ENCODE measurements around the gene COL13A1. TPM values are rescaled to one million over a fixed set of nuclear protein-coding genes. Genes with fewer than 3 reads are reported as not detected.

COL13A1 gene
- total RNA-seq, 1 experiment from 2014 or later = 5.9 TPM

DNA sequence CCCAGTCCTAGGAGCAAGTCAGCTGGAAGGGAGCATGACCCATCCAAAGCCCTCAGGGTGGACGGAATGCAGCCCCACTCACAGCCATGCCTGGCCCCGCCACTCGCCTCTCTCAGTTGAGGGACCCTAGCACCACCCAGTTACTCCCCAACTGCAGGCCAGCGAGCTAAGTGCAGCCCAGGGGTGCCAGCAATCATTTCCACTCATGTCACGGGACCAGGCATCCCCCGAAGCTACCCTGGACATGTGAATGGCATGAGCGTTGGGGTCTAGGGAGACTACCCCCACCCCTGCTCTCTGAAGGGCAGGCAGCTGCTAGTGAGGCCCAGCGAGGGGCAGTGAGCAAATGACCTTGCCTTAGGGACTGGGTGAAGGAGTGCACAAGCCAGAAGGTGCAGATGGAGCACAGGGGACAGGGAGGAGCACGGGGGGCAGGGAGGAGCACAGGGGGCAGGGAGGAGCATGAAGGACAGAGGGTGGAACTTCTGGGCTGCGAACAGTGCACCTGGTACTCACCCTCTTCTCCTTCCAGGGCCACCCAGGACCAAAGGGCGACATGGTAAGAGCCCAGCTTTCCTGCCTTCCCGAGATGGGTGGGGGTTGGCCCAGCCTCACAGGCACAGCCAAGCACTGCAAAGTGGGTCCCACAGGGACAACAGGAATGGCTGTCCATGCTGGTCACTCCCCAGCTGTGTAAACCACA lies 87.3 kb downstream of the COL13A1 start:
- ChIA-PET CTCF (no interaction called here), RAD21 (ENCODE audit: low non-redundant PET in 1 of 2, low total read pairs in 2 of 2, uncharacterized antibody in 2 of 2, unreplicated experiment in 2 of 2) (no interaction called here), POLR2A (no interaction called here)
- BruUV-seq (replicated peaks) = no TSS peak
- H3K27ac ChIP-seq (ENCODE audit: low read depth, low read length) = no peak overlapping the region
- no peak overlapping the region for H3K9ac ChIP-seq (ENCODE audit: low read length)
- no peaks in the 10 kb centered on the region for H3K79me2 ChIP-seq (ENCODE audit: insufficient read depth, low read length)
- H2AFZ ChIP-seq (ENCODE audit: low read depth, low read length, poor library complexity, severe bottlenecking) = no peak overlapping the region
- TF ChIP-seq FOSL1 (IDR thresholded peaks at IDR 0.05; ENCODE audit: low read depth) (no peak), JUND (IDR thresholded peaks at IDR 0.05) (no peak), EZH2phosphoT487 (IDR thresholded peaks at IDR 0.05; ENCODE audit: borderline replicate concordance) (no peak), TCF7L2 (IDR thresholded peaks at IDR 0.05; ENCODE audit: borderline replicate concordance, extremely low read depth, insufficient read depth, insufficient read length) (no peak), RAD21 (IDR thresholded peaks at IDR 0.05; ENCODE audit: low read depth) (no peak)
- TF ChIP-seq, protein P1, sequence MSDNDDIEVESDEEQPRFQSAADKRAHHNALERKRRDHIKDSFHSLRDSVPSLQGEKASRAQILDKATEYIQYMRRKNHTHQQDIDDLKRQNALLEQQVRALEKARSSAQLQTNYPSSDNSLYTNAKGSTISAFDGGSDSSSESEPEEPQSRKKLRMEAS (IDR thresholded peaks at IDR 0.05) = no peak
- H3K27me3 ChIP-seq (ENCODE audit: insufficient read depth, low read length) = no peaks in the 10 kb centered on the region
- no peaks in the 10 kb centered on the region for H3K9me3 ChIP-seq (ENCODE audit: control insufficient read depth in 1 of 2, insufficient read depth in 1 of 2, low read depth in 1 of 2, low read length in 2 of 2)
- H3K36me3 ChIP-seq (ENCODE audit: control insufficient read depth in 1 of 2, insufficient read depth in 2 of 2, low read length in 2 of 2) = no peaks in the 10 kb centered on the region
- intact Hi-C loops (cut with micrococcal nuclease) = loop anchor here (10.0 kb wide), 1 partner anchor 66 kb away; no protein-coding TSS in a partner anchor
- no peak for DNase-seq (ENCODE audit: low read depth, low spot score)
- H3K9me2 ChIP-seq (ENCODE audit: insufficient read depth) = no peaks in the 10 kb centered on the region
- no peak overlapping the region for H3K4me2 ChIP-seq (ENCODE audit: low read length)
- peaks cover 0 to 8% of the 10 kb centered on the region in 2 experiments; a peak in 2 of 4 replicates for H3K4me1 ChIP-seq (ENCODE audit: control insufficient read depth in 1 of 2, insufficient read depth in 2 of 2, low read length in 2 of 2)
- no peaks in the 10 kb centered on the region for H4K20me1 ChIP-seq (ENCODE audit: insufficient read depth)
- no peak overlapping the region for H3K4me3 ChIP-seq (replicated peaks in 1 of 2; ENCODE audit: low read depth in 1 of 2, low read length in 2 of 2)
- no peak for ATAC-seq

DNA sequence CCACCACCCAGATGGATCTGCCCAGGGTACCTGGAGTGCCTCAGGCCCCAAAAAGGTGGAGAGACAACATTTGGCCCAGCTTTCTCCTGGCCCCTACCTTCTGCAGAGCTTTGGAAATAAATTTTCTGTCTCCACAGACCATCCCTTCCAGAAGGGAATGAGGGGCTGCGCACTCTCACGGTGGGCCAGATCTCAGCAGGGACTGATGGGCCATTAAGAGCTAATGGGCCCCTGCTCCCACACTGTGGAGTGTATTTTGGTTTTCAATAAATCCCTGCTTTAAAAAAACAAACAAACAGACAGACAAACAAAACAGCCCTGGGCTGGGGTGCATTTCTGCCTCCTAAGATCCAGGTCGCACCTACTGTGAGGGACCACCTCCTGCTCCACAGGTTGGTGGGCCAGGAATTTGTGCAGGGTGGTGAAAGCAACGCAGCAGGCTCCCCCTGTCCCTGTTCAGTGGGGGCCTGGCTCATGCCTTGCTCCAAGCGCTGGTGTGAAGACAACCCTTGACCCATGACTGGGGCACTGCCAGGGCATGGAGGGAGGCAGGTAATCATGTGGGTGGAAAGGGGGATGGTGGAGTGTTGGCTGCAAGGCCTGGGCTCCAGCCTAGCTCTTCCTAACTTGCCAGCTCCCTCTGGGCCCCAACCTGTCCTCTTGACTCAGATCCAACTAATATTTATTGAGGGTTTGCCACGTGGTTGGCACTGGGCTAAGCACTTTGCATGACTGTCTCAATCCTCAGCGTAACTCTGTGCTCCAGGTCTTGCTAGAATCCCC lies 88.5 kb downstream of the COL13A1 start:
- no peaks in the 10 kb centered on the region for H3K9me3 ChIP-seq (ENCODE audit: control insufficient read depth in 1 of 2, insufficient read depth in 1 of 2, low read depth in 1 of 2, low read length in 2 of 2)
- no peak for ATAC-seq
- no peak for DNase-seq (ENCODE audit: low read depth, low spot score)
- no peaks in the 10 kb centered on the region for H3K36me3 ChIP-seq (ENCODE audit: control insufficient read depth in 1 of 2, insufficient read depth in 2 of 2, low read length in 2 of 2)
- H4K20me1 ChIP-seq (ENCODE audit: insufficient read depth) = no peaks in the 10 kb centered on the region
- H3K9ac ChIP-seq (ENCODE audit: low read length) = no peak overlapping the region
- ChIA-PET RAD21 (ENCODE audit: low non-redundant PET in 1 of 2, low total read pairs in 2 of 2, uncharacterized antibody in 2 of 2, unreplicated experiment in 2 of 2) (no interaction called here), POLR2A (no interaction called here), CTCF (no interaction called here)
- intact Hi-C loops (cut with micrococcal nuclease) = no loop called here
- peaks cover 0 to 8% of the 10 kb centered on the region in 2 experiments; a peak in 2 of 4 replicates for H3K4me1 ChIP-seq (ENCODE audit: control insufficient read depth in 1 of 2, insufficient read depth in 2 of 2, low read length in 2 of 2)
- no peaks in the 10 kb centered on the region for H3K9me2 ChIP-seq (ENCODE audit: insufficient read depth)
- no peaks in the 10 kb centered on the region for H3K79me2 ChIP-seq (ENCODE audit: insufficient read depth, low read length)
- no peak overlapping the region for H3K4me2 ChIP-seq (ENCODE audit: low read length)
- no TSS peak for BruUV-seq (replicated peaks)
- no peak overlapping the region for H3K27ac ChIP-seq (ENCODE audit: low read depth, low read length)
- H2AFZ ChIP-seq (ENCODE audit: low read depth, low read length, poor library complexity, severe bottlenecking) = no peak overlapping the region
- no peaks in the 10 kb centered on the region for H3K27me3 ChIP-seq (ENCODE audit: insufficient read depth, low read length)
- H3K4me3 ChIP-seq (replicated peaks in 1 of 2; ENCODE audit: low read depth in 1 of 2, low read length in 2 of 2) = no peak overlapping the region
- TF ChIP-seq ZNF274 (IDR thresholded peaks at IDR 0.05; ENCODE audit: low read depth, low read length) (no peak), ZFX (IDR thresholded peaks at IDR 0.05) (no peak), EZH2 (IDR thresholded peaks at IDR 0.05) (no peak), SIN3A (IDR thresholded peaks at IDR 0.05; ENCODE audit: low read depth) (no peak), SP1 (IDR thresholded peaks at IDR 0.05; ENCODE audit: low read depth) (no peak), SRF (IDR thresholded peaks at IDR 0.05; ENCODE audit: low read depth) (no peak), EGR1 (IDR thresholded peaks at IDR 0.05; ENCODE audit: low read depth) (no peak), TCF7L2 (IDR thresholded peaks at IDR 0.05; ENCODE audit: borderline replicate concordance, extremely low read depth, insufficient read depth, insufficient read length) (no peak)
- TF ChIP-seq, protein P2, sequence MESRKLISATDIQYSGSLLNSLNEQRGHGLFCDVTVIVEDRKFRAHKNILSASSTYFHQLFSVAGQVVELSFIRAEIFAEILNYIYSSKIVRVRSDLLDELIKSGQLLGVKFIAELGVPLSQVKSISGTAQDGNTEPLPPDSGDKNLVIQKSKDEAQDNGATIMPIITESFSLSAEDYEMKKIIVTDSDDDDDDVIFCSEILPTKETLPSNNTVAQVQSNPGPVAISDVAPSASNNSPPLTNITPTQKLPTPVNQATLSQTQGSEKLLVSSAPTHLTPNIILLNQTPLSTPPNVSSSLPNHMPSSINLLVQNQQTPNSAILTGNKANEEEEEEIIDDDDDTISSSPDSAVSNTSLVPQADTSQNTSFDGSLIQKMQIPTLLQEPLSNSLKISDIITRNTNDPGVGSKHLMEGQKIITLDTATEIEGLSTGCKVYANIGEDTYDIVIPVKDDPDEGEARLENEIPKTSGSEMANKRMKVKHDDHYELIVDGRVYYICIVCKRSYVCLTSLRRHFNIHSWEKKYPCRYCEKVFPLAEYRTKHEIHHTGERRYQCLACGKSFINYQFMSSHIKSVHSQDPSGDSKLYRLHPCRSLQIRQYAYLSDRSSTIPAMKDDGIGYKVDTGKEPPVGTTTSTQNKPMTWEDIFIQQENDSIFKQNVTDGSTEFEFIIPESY (IDR thresholded peaks at IDR 0.05; ENCODE audit: extremely low read depth, insufficient replicate concordance, low read length) = no peak
- TF ChIP-seq, protein P3, sequence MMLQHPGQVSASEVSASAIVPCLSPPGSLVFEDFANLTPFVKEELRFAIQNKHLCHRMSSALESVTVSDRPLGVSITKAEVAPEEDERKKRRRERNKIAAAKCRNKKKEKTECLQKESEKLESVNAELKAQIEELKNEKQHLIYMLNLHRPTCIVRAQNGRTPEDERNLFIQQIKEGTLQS (IDR thresholded peaks at IDR 0.05) = no peak
